Thyroid gland (tissue), 4 donors: ENCODE data around the gene CKS1B.

Source experiments
- CTCF ChIP-seq, 6 experiments: fragments of 200-600 bp in 3 of 6; fragments of 450-650 bp in 3 of 6; sonication (generic) in 3 of 6; IDR thresholded peaks; one replicate each; pipeline ENCODE4 v1.5.1; 2016 to 2019; ENCODE audit warnings: antibody characterized with exemption in 6 of 6, mild to moderate bottlenecking in 2 of 6, inconsistent platforms in 1 of 6, moderate library complexity in 1 of 6
- POLR2A ChIP-seq, 2 donors: fragments of 450-650 bp; IDR thresholded peaks; one replicate each; pipeline ENCODE4 v1.6.1; 2017; ENCODE audit warnings: antibody characterized with exemption in 2 of 2, mild to moderate bottlenecking in 2 of 2, moderate library complexity in 1 of 2

DNA sequence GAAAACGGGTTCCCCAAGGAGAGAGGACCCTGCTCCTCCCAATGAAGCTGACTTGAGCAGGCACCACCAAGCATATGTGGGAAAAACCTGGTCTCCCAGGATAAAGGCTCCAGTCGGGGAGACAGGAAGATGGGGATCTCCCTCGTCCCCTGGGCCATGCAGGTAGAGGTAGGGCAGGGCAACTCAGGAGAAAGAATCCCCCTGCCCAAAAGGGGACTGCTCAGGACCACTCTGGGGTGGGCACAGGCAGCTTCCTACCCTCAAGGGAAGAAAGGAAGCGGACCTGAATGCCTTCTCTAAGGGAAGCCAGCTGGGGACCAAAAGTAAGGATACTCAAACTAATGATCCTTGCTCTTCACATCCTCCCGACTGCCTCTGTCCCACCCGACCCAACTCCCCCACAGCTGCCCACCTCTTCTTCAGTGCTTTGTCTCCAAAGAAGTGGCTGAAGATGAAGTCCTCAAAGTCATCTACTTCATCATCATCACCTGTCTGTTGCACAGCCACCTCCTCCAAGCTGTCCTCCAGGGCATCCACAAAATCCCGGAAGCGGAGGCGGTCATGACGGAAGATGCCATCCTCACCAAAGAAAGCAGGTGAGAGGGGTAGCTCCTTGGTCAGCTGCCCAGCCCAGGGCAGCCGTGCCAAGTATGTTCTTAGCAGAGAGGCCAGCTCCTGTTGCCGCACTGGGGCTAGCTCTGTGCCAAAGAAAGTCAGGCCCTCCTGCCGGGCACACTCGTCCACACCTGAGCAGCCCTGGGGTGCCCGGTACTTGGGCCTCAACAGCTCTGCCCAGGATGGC lies 29.1 kb upstream of the CKS1B start:
- TF ChIP-seq CTCF (IDR thresholded peaks at IDR 0.05) (no peak), POLR2A (IDR thresholded peaks at IDR 0.05) (no peak)
